ENCODE results near the gene EREG.
"Not testable (repeated sequence)": the region's sequence is repeated elsewhere in the genome, so short reads cannot be mapped to it uniquely, and the experiment has no call there.

The EREG gene

GRCh38 chr4:74364652-74365491 lies at the start of gene EREG:
Gene EREG, plus strand, starts transcription at chr4:74365145. Its CDS starts 164 bp downstream, at chr4:74365309.
- DNase-seq: peak in 1 of 2 experiments; percentile 25

- DNase-seq: no peak
Measured at GRCh38 chr4:74315376-74315775, 49.6 kb upstream of the EREG start.

GRCh38 chr4:74316397-74316796 lies 48.5 kb upstream of the EREG start:
- DNase-seq: no peak

GRCh38 chr4:74317616-74318246 lies 47.2 kb upstream of the EREG start:
- DNase-seq: no peak

GRCh38 chr4:74318276-74318675 lies 46.7 kb upstream of the EREG start:
- no peak for DNase-seq

GRCh38 chr4:74319470-74319869 lies 45.5 kb upstream of the EREG start:
- DNase-seq: no peak

- DNase-seq: peak; percentile 39 to 66
Measured at GRCh38 chr4:74320559-74321118, 44.3 kb upstream of the EREG start.

GRCh38 chr4:74322301-74322700 lies 42.6 kb upstream of the EREG start:
- no peak for DNase-seq

GRCh38 chr4:74323663-74324062 lies 41.3 kb upstream of the EREG start:
- no peak for DNase-seq

- no peak for DNase-seq
Measured at GRCh38 chr4:74324262-74324661, 40.7 kb upstream of the EREG start.

GRCh38 chr4:74325886-74326285 lies 39.1 kb upstream of the EREG start:
- no peak for DNase-seq

- DNase-seq: no peak
Measured at GRCh38 chr4:74327762-74328161, 37.2 kb upstream of the EREG start.

GRCh38 chr4:74328501-74328900 lies 36.4 kb upstream of the EREG start:
- no peak for DNase-seq

GRCh38 chr4:74329307-74329706 lies 35.6 kb upstream of the EREG start:
- no peak for DNase-seq

- no peak for DNase-seq
Measured at GRCh38 chr4:74330295-74330750, 34.6 kb upstream of the EREG start.

- DNase-seq: no peak
Measured at GRCh38 chr4:74331252-74331651, 33.7 kb upstream of the EREG start.

GRCh38 chr4:74331944-74332343 lies 33.0 kb upstream of the EREG start:
- no peak for DNase-seq

GRCh38 chr4:74334636-74335035 lies 30.3 kb upstream of the EREG start:
- no peak for DNase-seq

- no peak for DNase-seq
Measured at GRCh38 chr4:74335341-74336021, 29.5 kb upstream of the EREG start.

GRCh38 chr4:74338792-74339333 lies 26.1 kb upstream of the EREG start:
- no peak for DNase-seq

- DNase-seq: no peak
Measured at GRCh38 chr4:74339501-74339900, 25.4 kb upstream of the EREG start.

- DNase-seq: not testable (repeated sequence)
Measured at GRCh38 chr4:74340421-74340820, 24.5 kb upstream of the EREG start.

GRCh38 chr4:74344031-74344430 lies 20.9 kb upstream of the EREG start:
- DNase-seq: no peak
